Trophoblast cell (in vitro differentiated cells and primary cell): ENCODE data around the gene ANKRD16.
"Not testable (repeated sequence)": the region's sequence is repeated elsewhere in the genome, so short reads cannot be mapped to it uniquely, and the experiment has no call there.

Experiments
- DNase-seq, 2 donors: peaks; one replicate each; pipeline ENCODE4 v3.0.0-alpha.2; 2016
- H2AFZ ChIP-seq: 2 replicates; pipeline ENCODE4 v1.6.1; 2013; ENCODE audit warnings: low read length, moderate library complexity, mild to moderate bottlenecking; ENCODE audit not compliant: insufficient read depth, poor library complexity
- H2AK5ac ChIP-seq: 2 replicates; pipeline ENCODE4 v1.6.1; 2013; ENCODE audit warnings: mild to moderate bottlenecking, low read length
- H2BK120ac ChIP-seq: 2 replicates; pipeline ENCODE4 v1.6.1; 2013; ENCODE audit warnings: low read length, mild to moderate bottlenecking, moderate library complexity; ENCODE audit not compliant: insufficient read depth, poor library complexity
- H2BK12ac ChIP-seq: 2 replicates; pipeline ENCODE4 v1.6.1; 2013; ENCODE audit warnings: mild to moderate bottlenecking, low read length, moderate library complexity
- H2BK5ac ChIP-seq: 2 replicates; pipeline ENCODE4 v1.6.1; 2013; ENCODE audit warnings: low read length, low read depth, moderate library complexity, mild to moderate bottlenecking; ENCODE audit not compliant: poor library complexity
- H3K14ac ChIP-seq: 2 replicates; pipeline ENCODE4 v1.6.1; 2013; ENCODE audit warnings: mild to moderate bottlenecking, low read length
- H3K18ac ChIP-seq: 2 replicates; pipeline ENCODE4 v1.6.1; 2013; ENCODE audit warnings: mild to moderate bottlenecking, low read length
- H3K23ac ChIP-seq: 2 replicates; pipeline ENCODE4 v1.6.1; 2013; ENCODE audit warnings: low read length
- H3K27ac ChIP-seq: 2 replicates; pipeline ENCODE4 v1.5.1; 2013; ENCODE audit warnings: low read depth, mild to moderate bottlenecking, inconsistent platforms, low read length, moderate library complexity
- H3K27me3 ChIP-seq: 2 replicates; pipeline ENCODE4 v1.6.1; 2013; ENCODE audit warnings: inconsistent platforms, mild to moderate bottlenecking, low read length, moderate library complexity; ENCODE audit not compliant: insufficient read depth
- H3K36me3 ChIP-seq, 2 experiments: 1 replicate in 1 of 2; 2 replicates in 1 of 2; pipeline ENCODE4 v1.6.1; 2013; ENCODE audit warnings: low read length in 2 of 2, mild to moderate bottlenecking in 2 of 2, moderate library complexity in 1 of 2; ENCODE audit not compliant: insufficient read depth in 2 of 2, control insufficient read depth in 1 of 2
- H3K4ac ChIP-seq: 2 replicates; pipeline ENCODE4 v1.6.1; 2013; ENCODE audit warnings: low read depth, mild to moderate bottlenecking, low read length, moderate library complexity
- H3K4me1 ChIP-seq, 2 experiments: 1 replicate in 1 of 2; 2 replicates in 1 of 2; pipeline ENCODE4 v1.6.1; 2013; ENCODE audit warnings: low read length in 2 of 2, mild to moderate bottlenecking in 2 of 2, moderate library complexity in 1 of 2; ENCODE audit not compliant: insufficient read depth in 2 of 2, control insufficient read depth in 1 of 2
- H3K4me2 ChIP-seq: 2 replicates; pipeline ENCODE4 v1.6.1; 2013; ENCODE audit warnings: inconsistent platforms, mild to moderate bottlenecking, low read length, moderate library complexity
- H3K4me3 ChIP-seq: 2 replicates; pipeline ENCODE4 v1.5.1; 2013; ENCODE audit warnings: mild to moderate bottlenecking, low read depth, low read length, inconsistent platforms
- H3K79me1 ChIP-seq: one replicate; pipeline ENCODE4 v1.6.1; 2013; ENCODE audit warnings: low read length
- H3K79me2 ChIP-seq: 2 replicates; pipeline ENCODE4 v1.6.1; 2013; ENCODE audit warnings: low read length, mild to moderate bottlenecking; ENCODE audit not compliant: control insufficient read depth, insufficient read depth, poor library complexity
- H3K9ac ChIP-seq: 2 replicates; pipeline ENCODE4 v1.6.1; 2013; ENCODE audit warnings: mild to moderate bottlenecking, low read length
- H3K9me3 ChIP-seq: 2 replicates; pipeline ENCODE4 v1.6.1; 2013; ENCODE audit warnings: low read depth, mild to moderate bottlenecking, control low read depth, inconsistent platforms, low read length; ENCODE audit not compliant: insufficient read depth
- H4K12ac ChIP-seq: 2 replicates; pipeline ENCODE4 v1.6.1; 2013; ENCODE audit warnings: low read depth, mild to moderate bottlenecking, low read length, moderate library complexity
- H4K8ac ChIP-seq: 2 replicates; pipeline ENCODE4 v1.6.1; 2013; ENCODE audit warnings: low read depth, mild to moderate bottlenecking, low read length, moderate library complexity
- H4K91ac ChIP-seq: one replicate; pipeline ENCODE4 v1.6.1; 2013; ENCODE audit warnings: low read depth, mild to moderate bottlenecking, low read length, moderate library complexity
- WGBS: extraction: QIAGEN DNeasy Blood & Tissue Kit; methylation state at CpG from one replicate; pipeline ENCODE4 v1.1.7; 2013; ENCODE audit warnings: missing lambda C conversion rate; ENCODE audit not compliant: insufficient read length, insufficient coverage; ENCODE audit errors: extremely low coverage; 5-methylcytosine and 5-hydroxymethylcytosine counted together

The ANKRD16 gene

GRCh38 chr10:5843686-5844344 is 45.9 kb downstream of the ANKRD16 start:
- peaks cover 2% of the 10 kb centered on the region for H3K9me3 ChIP-seq
- H3K14ac ChIP-seq: no peak overlapping the region
- H2BK12ac ChIP-seq: no peak overlapping the region
- no peak overlapping the region for H3K23ac ChIP-seq
- no peak overlapping the region for H2BK5ac ChIP-seq
- no peak overlapping the region for H4K91ac ChIP-seq
- H2AFZ ChIP-seq: no peak overlapping the region
- no CpG with 5 or more reads among the region's 4 CpGs for WGBS
- H3K27me3 ChIP-seq: no peaks in the 10 kb centered on the region
- no peak overlapping the region for H3K27ac ChIP-seq
- H3K36me3 ChIP-seq: no peaks in the 10 kb centered on the region
- peaks cover 2 to 3% of the 10 kb centered on the region in 2 experiments for H3K4me1 ChIP-seq
- H4K8ac ChIP-seq: no peak overlapping the region
- H2BK120ac ChIP-seq: no peak overlapping the region
- H3K9ac ChIP-seq: no peak overlapping the region
- H3K18ac ChIP-seq: no peak overlapping the region
- H3K4ac ChIP-seq: no peak overlapping the region
- H4K12ac ChIP-seq: no peak overlapping the region
- H3K79me2 ChIP-seq: no peaks in the 10 kb centered on the region
- H2AK5ac ChIP-seq: no peak overlapping the region
- H3K79me1 ChIP-seq: no peaks in the 10 kb centered on the region
- H3K4me3 ChIP-seq: no peak overlapping the region
- DNase-seq: no peak
- H3K4me2 ChIP-seq: no peak overlapping the region

DNA sequence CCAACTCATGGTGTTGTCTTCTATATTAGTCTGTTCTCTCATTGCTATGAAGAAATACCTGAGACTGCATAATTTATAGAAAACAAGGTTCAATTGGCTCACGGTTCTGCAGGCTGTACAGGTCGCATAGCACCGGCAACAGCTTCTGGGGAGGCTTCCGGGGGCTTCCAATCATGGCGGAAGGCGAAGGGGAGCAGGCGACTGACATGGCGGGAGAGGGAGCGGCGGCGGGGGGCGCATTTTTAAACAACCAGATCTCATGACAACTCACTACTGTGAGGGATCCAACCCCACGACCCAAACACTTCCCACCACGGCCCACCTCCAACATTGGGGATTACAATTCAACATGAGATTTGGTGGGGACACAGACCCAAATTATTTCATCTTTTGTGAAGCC is 47.7 kb downstream of the ANKRD16 start:
- no peak overlapping the region for H3K9ac ChIP-seq
- DNase-seq: no peak
- no peak overlapping the region for H4K8ac ChIP-seq
- no peak overlapping the region for H2BK12ac ChIP-seq
- H3K4me3 ChIP-seq: no peak overlapping the region
- H3K36me3 ChIP-seq: no peaks in the 10 kb centered on the region
- H3K4me2 ChIP-seq: no peak overlapping the region
- no peak overlapping the region for H3K23ac ChIP-seq
- H3K27me3 ChIP-seq: no peaks in the 10 kb centered on the region
- no peak overlapping the region for H2BK120ac ChIP-seq
- H4K12ac ChIP-seq: no peak overlapping the region
- H3K4ac ChIP-seq: no peak overlapping the region
- H3K18ac ChIP-seq: no peak overlapping the region
- H3K79me1 ChIP-seq: no peaks in the 10 kb centered on the region
- H3K79me2 ChIP-seq: no peaks in the 10 kb centered on the region
- H4K91ac ChIP-seq: no peak overlapping the region
- H2BK5ac ChIP-seq: no peak overlapping the region
- no peak overlapping the region for H2AK5ac ChIP-seq
- peaks cover 2 to 3% of the 10 kb centered on the region in 2 experiments for H3K4me1 ChIP-seq
- H3K9me3 ChIP-seq: peaks cover 2% of the 10 kb centered on the region
- no peak overlapping the region for H3K27ac ChIP-seq
- WGBS: no CpG with 5 or more reads among the region's 14 CpGs
- no peak overlapping the region for H3K14ac ChIP-seq
- no peak overlapping the region for H2AFZ ChIP-seq

DNA sequence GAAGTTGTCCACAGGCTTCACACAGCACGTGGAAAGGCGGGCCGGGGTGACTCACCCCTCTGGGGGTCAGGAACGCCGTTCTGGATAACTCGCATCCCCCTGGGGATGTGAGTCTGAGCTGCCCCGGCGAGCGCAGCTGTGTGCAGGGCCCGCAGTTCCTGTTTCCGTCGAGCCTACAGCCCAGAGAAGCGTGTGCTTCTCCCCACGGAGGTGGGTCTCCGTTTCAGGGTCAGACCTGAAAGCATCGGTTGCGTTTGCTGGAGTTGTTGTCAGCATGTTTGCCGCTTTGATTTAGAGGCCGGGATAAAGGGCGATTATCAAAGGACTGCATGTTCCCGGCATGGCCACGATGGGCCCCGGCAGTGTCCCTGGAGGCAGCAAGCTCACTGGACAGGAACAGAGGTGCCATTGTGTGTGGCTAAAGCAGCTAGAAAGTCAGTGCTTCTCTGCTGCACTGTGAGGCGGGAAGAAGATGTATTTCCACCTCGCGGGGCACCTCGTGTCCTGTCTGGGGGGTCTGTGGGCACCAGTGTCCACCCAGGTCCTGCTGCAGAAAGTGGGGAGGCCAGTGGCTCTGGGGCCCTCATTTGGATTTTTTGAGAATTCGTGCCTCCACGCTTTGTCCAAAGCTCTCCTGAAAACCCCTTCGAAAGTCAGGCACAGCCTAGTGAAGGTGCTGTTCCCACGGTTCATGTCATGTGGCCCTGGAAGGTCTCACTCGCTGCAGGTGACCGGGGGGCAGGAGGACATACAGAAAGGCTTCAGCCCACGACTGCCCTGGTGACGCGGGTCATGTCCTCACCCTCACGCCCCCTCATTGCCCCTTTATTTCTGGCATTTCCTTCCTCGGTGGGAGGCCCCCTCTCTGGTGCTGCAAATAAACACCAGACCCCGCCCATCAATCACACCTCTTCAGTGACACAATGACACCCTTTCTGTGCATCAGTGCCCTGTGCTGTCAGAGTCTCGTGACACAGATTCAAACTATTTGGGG is 49.1 kb downstream of the ANKRD16 start:
- no peaks in the 10 kb centered on the region for H3K36me3 ChIP-seq
- H3K4me3 ChIP-seq: no peak overlapping the region
- no peak for DNase-seq
- H2AK5ac ChIP-seq: no peak overlapping the region
- H4K91ac ChIP-seq: no peak overlapping the region
- H2BK120ac ChIP-seq: no peak overlapping the region
- H4K8ac ChIP-seq: no peak overlapping the region
- H3K27me3 ChIP-seq: no peaks in the 10 kb centered on the region
- no peak overlapping the region for H3K9ac ChIP-seq
- no peak overlapping the region for H2BK5ac ChIP-seq
- H3K79me2 ChIP-seq: no peaks in the 10 kb centered on the region
- H3K4me2 ChIP-seq: no peak overlapping the region
- H3K27ac ChIP-seq: no peak overlapping the region
- H3K4me1 ChIP-seq: peaks cover 0 to 2% of the 10 kb centered on the region in 2 experiments
- no peak overlapping the region for H3K23ac ChIP-seq
- no peak overlapping the region for H2AFZ ChIP-seq
- no CpG with 5 or more reads among the region's 40 CpGs for WGBS
- H3K4ac ChIP-seq: no peak overlapping the region
- peaks cover 2% of the 10 kb centered on the region for H3K9me3 ChIP-seq
- no peak overlapping the region for H2BK12ac ChIP-seq
- no peak overlapping the region for H3K18ac ChIP-seq
- no peak overlapping the region for H3K14ac ChIP-seq
- H3K79me1 ChIP-seq: no peaks in the 10 kb centered on the region
- H4K12ac ChIP-seq: no peak overlapping the region

DNA sequence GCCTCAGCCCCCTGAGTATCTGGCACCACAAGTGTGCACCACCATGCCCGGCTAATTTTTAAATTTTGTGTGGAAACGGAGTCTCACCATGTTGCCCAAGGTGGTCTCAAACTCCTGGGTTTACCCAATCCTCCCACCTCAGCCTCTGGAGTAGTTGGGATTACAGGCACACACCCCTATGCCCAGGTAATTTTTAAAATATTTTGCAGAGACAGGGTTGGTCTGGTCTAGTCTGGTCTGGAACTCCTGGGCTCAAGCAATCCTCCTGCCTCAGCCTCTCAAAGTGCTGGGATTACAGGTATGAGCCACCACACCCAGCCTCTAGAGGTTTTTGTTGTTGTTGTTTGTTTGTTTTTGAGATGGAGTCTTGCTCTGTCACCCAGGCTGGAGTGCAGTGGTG is 53.5 kb downstream of the ANKRD16 start:
- WGBS: no CpG with 5 or more reads among the region's 2 CpGs
- H4K91ac ChIP-seq, H2AFZ ChIP-seq, H4K12ac ChIP-seq, H3K4me1 ChIP-seq, H3K4me2 ChIP-seq, H3K27me3 ChIP-seq, H3K27ac ChIP-seq, H3K18ac ChIP-seq, H3K79me2 ChIP-seq, H3K23ac ChIP-seq, H3K14ac ChIP-seq, H2BK12ac ChIP-seq, H3K36me3 ChIP-seq, H3K9me3 ChIP-seq, H3K4ac ChIP-seq, H4K8ac ChIP-seq, H3K4me3 ChIP-seq, H3K9ac ChIP-seq, H2BK5ac ChIP-seq, H2AK5ac ChIP-seq, H2BK120ac ChIP-seq, H3K79me1 ChIP-seq: not testable (repeated sequence)
- DNase-seq: peak; percentile 58 to 82
